Ovary (tissue), 3 donors: ENCODE results near the gene DAP.

ENCODE experiments used
- POLR2A ChIP-seq: fragments of 450-650 bp; IDR thresholded peaks from one replicate; pipeline ENCODE4 v1.6.1; 2017; ENCODE audit warnings: antibody characterized with exemption, mild to moderate bottlenecking, moderate library complexity
- TF ChIP-seq, protein P1 (sequence below), 3 donors: fragments of 450-650 bp in 2 of 3; fragments of 200-600 bp in 1 of 3; IDR thresholded peaks; one replicate each; pipeline versions ENCODE4 v1.5.1 to v1.8.0; 2016 to 2022; ENCODE audit warnings: antibody characterized with exemption in 3 of 3, mild to moderate bottlenecking in 1 of 3
- donor health status: DM: no; HTN: no; CAD: no.

DNA sequence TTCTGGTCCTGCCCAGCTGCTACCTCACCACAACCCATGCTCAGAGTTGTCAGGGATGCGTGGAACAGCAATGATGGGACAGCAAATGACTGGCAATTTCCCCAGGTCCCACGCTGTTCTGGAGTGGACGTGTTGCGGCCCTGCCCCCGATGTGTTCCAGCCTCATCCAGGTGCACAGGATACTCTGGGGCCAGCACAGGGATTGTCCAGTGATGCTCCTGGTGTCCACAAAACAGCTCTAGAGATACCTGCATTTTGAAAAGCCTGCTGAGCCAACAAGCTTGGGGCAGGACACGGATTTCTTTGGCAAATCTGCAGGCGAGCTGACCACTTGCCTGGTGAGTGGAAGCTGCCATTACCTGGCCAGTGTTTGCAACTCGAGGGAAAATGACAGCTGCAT, 108.4 kb downstream of the DAP start:
- TF ChIP-seq, protein P1, sequence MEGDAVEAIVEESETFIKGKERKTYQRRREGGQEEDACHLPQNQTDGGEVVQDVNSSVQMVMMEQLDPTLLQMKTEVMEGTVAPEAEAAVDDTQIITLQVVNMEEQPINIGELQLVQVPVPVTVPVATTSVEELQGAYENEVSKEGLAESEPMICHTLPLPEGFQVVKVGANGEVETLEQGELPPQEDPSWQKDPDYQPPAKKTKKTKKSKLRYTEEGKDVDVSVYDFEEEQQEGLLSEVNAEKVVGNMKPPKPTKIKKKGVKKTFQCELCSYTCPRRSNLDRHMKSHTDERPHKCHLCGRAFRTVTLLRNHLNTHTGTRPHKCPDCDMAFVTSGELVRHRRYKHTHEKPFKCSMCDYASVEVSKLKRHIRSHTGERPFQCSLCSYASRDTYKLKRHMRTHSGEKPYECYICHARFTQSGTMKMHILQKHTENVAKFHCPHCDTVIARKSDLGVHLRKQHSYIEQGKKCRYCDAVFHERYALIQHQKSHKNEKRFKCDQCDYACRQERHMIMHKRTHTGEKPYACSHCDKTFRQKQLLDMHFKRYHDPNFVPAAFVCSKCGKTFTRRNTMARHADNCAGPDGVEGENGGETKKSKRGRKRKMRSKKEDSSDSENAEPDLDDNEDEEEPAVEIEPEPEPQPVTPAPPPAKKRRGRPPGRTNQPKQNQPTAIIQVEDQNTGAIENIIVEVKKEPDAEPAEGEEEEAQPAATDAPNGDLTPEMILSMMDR (IDR thresholded peaks at IDR 0.05): no peak
- no peak for TF ChIP-seq POLR2A
